ENCODE measurements around the gene EZR.

- TF ChIP-seq, protein P1, sequence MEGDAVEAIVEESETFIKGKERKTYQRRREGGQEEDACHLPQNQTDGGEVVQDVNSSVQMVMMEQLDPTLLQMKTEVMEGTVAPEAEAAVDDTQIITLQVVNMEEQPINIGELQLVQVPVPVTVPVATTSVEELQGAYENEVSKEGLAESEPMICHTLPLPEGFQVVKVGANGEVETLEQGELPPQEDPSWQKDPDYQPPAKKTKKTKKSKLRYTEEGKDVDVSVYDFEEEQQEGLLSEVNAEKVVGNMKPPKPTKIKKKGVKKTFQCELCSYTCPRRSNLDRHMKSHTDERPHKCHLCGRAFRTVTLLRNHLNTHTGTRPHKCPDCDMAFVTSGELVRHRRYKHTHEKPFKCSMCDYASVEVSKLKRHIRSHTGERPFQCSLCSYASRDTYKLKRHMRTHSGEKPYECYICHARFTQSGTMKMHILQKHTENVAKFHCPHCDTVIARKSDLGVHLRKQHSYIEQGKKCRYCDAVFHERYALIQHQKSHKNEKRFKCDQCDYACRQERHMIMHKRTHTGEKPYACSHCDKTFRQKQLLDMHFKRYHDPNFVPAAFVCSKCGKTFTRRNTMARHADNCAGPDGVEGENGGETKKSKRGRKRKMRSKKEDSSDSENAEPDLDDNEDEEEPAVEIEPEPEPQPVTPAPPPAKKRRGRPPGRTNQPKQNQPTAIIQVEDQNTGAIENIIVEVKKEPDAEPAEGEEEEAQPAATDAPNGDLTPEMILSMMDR (tag by site-specific recombination; IDR thresholded peaks at IDR 0.05): no peak
- TF ChIP-seq ZEB2 (tag by site-specific recombination; IDR thresholded peaks at IDR 0.05): no peak
- TF ChIP-seq EGR2 (tag by site-specific recombination; IDR thresholded peaks at IDR 0.05; ENCODE audit: low read depth): no peak
- TF ChIP-seq ZNF529 (tag by site-specific recombination; IDR thresholded peaks at IDR 0.05; ENCODE audit: insufficient replicate concordance): no peak
- no peak for TF ChIP-seq ZNF292 (tag by site-specific recombination; IDR thresholded peaks at IDR 0.05; ENCODE audit: borderline replicate concordance, low read depth)
- TF ChIP-seq PATZ1 (tag by site-specific recombination; IDR thresholded peaks at IDR 0.05): no peak
- no peak for TF ChIP-seq ZNF223 (tag by site-specific recombination; IDR thresholded peaks at IDR 0.05)
- TF ChIP-seq ZFP3 (tag by site-specific recombination; IDR thresholded peaks at IDR 0.05; ENCODE audit: low read depth): no peak
- no peak for TF ChIP-seq ZSCAN23 (tag by site-specific recombination; IDR thresholded peaks at IDR 0.05)
- no peak for TF ChIP-seq ZNF146 (tag by site-specific recombination; IDR thresholded peaks at IDR 0.05)
- no peak for TF ChIP-seq ZNF416 (tag by site-specific recombination; IDR thresholded peaks at IDR 0.05)
- TF ChIP-seq, protein P2, sequence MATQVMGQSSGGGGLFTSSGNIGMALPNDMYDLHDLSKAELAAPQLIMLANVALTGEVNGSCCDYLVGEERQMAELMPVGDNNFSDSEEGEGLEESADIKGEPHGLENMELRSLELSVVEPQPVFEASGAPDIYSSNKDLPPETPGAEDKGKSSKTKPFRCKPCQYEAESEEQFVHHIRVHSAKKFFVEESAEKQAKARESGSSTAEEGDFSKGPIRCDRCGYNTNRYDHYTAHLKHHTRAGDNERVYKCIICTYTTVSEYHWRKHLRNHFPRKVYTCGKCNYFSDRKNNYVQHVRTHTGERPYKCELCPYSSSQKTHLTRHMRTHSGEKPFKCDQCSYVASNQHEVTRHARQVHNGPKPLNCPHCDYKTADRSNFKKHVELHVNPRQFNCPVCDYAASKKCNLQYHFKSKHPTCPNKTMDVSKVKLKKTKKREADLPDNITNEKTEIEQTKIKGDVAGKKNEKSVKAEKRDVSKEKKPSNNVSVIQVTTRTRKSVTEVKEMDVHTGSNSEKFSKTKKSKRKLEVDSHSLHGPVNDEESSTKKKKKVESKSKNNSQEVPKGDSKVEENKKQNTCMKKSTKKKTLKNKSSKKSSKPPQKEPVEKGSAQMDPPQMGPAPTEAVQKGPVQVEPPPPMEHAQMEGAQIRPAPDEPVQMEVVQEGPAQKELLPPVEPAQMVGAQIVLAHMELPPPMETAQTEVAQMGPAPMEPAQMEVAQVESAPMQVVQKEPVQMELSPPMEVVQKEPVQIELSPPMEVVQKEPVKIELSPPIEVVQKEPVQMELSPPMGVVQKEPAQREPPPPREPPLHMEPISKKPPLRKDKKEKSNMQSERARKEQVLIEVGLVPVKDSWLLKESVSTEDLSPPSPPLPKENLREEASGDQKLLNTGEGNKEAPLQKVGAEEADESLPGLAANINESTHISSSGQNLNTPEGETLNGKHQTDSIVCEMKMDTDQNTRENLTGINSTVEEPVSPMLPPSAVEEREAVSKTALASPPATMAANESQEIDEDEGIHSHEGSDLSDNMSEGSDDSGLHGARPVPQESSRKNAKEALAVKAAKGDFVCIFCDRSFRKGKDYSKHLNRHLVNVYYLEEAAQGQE (tag by site-specific recombination; IDR thresholded peaks at IDR 0.05): no peak
- no peak for TF ChIP-seq GLI4 (tag by site-specific recombination; IDR thresholded peaks at IDR 0.05)
These were observed 89.1 kb downstream of the EZR start for GRCh38 chr6:158729906-158730540.

All from HEK293 (cell line).